Kidney (tissue), 14 donors: ENCODE measurements around the gene SMAD6. TPM values are rescaled to one million over a fixed set of nuclear protein-coding genes. Genes with fewer than 3 reads are reported as not detected.
"Not testable (repeated sequence)": the region's sequence is repeated elsewhere in the genome, so short reads cannot be mapped to it uniquely, and the experiment has no call there.

ENCODE experiments used
- DNase-seq, 5 donors: peaks; one replicate each; pipeline ENCODE4 v3.0.0-alpha.2; 2013 to 2020
- FAIRE-seq: peaks from 2 replicates; lab custom pipeline; 2012; peaks lifted over from hg19 to GRCh38; lab: Jason Lieb, UNC
- H3K27ac ChIP-seq, 2 donors: one replicate each; pipeline ENCODE4 v1.7.0; 2013; ENCODE audit warnings: low read depth in 2 of 2, low read length in 2 of 2, inconsistent platforms in 1 of 2
- H3K27me3 ChIP-seq: one replicate; pipeline ENCODE4 v1.7.1; 2013; ENCODE audit warnings: low read length, inconsistent platforms; ENCODE audit not compliant: control insufficient read depth, insufficient read depth
- H3K36me3 ChIP-seq, 3 donors: one replicate each; pipeline versions ENCODE4 v1.7.0 to v1.7.1; 2013; ENCODE audit warnings: low read length in 3 of 3, control low read depth in 1 of 3, inconsistent platforms in 1 of 3; ENCODE audit not compliant: insufficient read depth in 3 of 3, control insufficient read depth in 2 of 3
- H3K4me1 ChIP-seq, 3 donors: one replicate each; pipeline versions ENCODE4 v1.7.0 to v1.7.1; 2013; ENCODE audit warnings: low read length in 3 of 3, inconsistent platforms in 1 of 3, low read depth in 1 of 3; ENCODE audit not compliant: control insufficient read depth in 2 of 3, insufficient read depth in 2 of 3
- H3K4me3 ChIP-seq, 3 donors: one replicate each; pipeline versions ENCODE4 v1.7.0 to v1.8.1; 2013; ENCODE audit warnings: low read length in 3 of 3, control low read depth in 1 of 3, inconsistent platforms in 1 of 3
- H3K9ac ChIP-seq, 3 donors: one replicate each; pipeline versions ENCODE4 v1.7.0 to v1.7.1; 2013; ENCODE audit warnings: low read length in 3 of 3, control low read depth in 1 of 3, inconsistent platforms in 1 of 3
- H3K9me3 ChIP-seq, 3 donors: one replicate each; pipeline versions ENCODE4 v1.7.0 to v1.7.1; 2013; ENCODE audit warnings: low read length in 3 of 3, control low read depth in 1 of 3, inconsistent platforms in 1 of 3; ENCODE audit not compliant: control insufficient read depth in 2 of 3, insufficient read depth in 1 of 3
- CTCF ChIP-seq: IDR thresholded peaks from 3 replicates; pipeline ENCODE4 v1.5.1; 2012; ENCODE audit warnings: mild to moderate bottlenecking, moderate library complexity, borderline replicate concordance; ENCODE audit not compliant: insufficient read depth; ENCODE audit errors: extremely low read depth
- intact Hi-C: fragments of 100-400 bp; cut with DNase I; formaldehyde crosslinking; loops from one replicate; pipeline ENCODE4 v1.11.1; 2022
- polyA plus RNA-seq: library from polyadenylated mRNA; stranded (reverse); fragments of 350-450 nt; fragmentation: Illumina TruSeq; extraction: RNeasy Lipid Tissue Mini Kit (QIAGEN cat#74804); gene quantifications from one replicate; pipeline ENCODE4 v1.2.3, GENCODE V29; 2014; ENCODE audit warnings: low read depth, low replicate concordance; ENCODE audit not compliant: insufficient read depth
- total RNA-seq: library from RNA; stranded (reverse); fragmentation: NEBNext Ultra II Directional; extraction: Animal tissue kit (Norgen Biotek cat#: 25700); gene quantifications from one replicate; pipeline ENCODE4 v1.2.1, GENCODE V29; 2021
- donor health status: control.
- donor health status: control.
- donor health status: control.
- donor health status: control.
- donor health status: control.
- donor health status: DM: yes; HTN: yes; CAD: no.
- donor health status: Normal renal cell carcinoma (clear cell type).

Gene SMAD6
- total and polyA plus RNA-seq, 2 donors from 2014 or later = 15.4 to 23.0 TPM

- DNase-seq (peak in 1 of 5 donors; percentile 12), FAIRE-seq (no peak)
- Histone ChIP-seq H3K9me3 (no peaks in the 10 kb centered on the region), H3K9ac (no peak overlapping the region), H3K4me3 (no peak overlapping the region), H3K4me1 (no peaks in the 10 kb centered on the region), H3K27me3 (no peaks in the 10 kb centered on the region), H3K27ac (no peak overlapping the region), H3K36me3 (no peaks in the 10 kb centered on the region)
- no peak for TF ChIP-seq CTCF
- intact Hi-C loops = no loop called here
Observed at GRCh38 chr15:66826507-66826906, 124.5 kb downstream of the SMAD6 start.

DNA sequence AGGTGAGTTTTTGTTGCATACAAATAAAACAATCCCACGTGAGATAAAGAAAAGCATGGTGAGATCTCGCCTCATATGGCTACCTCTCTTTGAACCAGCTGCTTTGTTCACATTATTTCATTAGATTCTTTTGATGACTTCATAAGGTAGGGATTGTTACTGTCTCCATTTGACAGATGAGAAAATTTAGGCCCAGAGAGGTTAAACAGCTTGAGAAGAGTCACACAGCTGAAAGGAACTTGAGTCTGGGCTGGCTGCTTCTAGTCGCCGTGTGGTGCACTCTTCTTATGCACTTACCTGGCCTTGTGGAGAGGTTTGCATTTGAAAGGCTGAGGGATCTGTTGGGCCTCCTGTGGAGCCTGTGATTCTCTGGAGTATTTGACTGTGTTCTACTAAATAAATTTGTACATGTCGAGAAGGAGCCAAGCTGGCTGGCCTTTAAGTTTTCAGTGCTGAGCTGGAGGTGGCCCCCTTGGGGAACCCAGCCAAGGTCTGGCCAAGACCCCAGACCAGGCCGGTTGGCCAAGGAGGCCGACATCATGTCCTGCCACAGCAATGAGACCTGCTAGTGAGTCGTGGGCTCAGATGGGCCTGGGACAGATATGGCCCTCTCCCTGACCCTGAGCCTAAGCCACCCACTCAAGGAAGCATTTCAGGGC is 125.1 kb downstream of the SMAD6 start:
- intact Hi-C loops = no loop called here
- H3K4me1 ChIP-seq = no peaks in the 10 kb centered on the region
- no peaks in the 10 kb centered on the region for H3K27me3 ChIP-seq
- H3K36me3 ChIP-seq = no peaks in the 10 kb centered on the region
- peak in 1 of 5 donors; percentile 37 for DNase-seq
- no peak for TF ChIP-seq CTCF
- no peak overlapping the region for H3K9ac ChIP-seq
- no peaks in the 10 kb centered on the region for H3K9me3 ChIP-seq
- FAIRE-seq = no peak
- no peak overlapping the region for H3K4me3 ChIP-seq
- H3K27ac ChIP-seq = no peak overlapping the region

GRCh38 chr15:66827698-66828055 is 125.6 kb downstream of the SMAD6 start:
- H3K27me3 ChIP-seq = no peaks in the 10 kb centered on the region
- no peak overlapping the region for H3K4me3 ChIP-seq
- H3K4me1 ChIP-seq = no peaks in the 10 kb centered on the region
- no peak overlapping the region for H3K27ac ChIP-seq
- H3K36me3 ChIP-seq = no peaks in the 10 kb centered on the region
- FAIRE-seq (no peak), DNase-seq (peak in 1 of 5 donors; percentile 22)
- H3K9ac ChIP-seq = no peak overlapping the region
- no peak for TF ChIP-seq CTCF
- no peaks in the 10 kb centered on the region for H3K9me3 ChIP-seq
- intact Hi-C loops = no loop called here

DNA sequence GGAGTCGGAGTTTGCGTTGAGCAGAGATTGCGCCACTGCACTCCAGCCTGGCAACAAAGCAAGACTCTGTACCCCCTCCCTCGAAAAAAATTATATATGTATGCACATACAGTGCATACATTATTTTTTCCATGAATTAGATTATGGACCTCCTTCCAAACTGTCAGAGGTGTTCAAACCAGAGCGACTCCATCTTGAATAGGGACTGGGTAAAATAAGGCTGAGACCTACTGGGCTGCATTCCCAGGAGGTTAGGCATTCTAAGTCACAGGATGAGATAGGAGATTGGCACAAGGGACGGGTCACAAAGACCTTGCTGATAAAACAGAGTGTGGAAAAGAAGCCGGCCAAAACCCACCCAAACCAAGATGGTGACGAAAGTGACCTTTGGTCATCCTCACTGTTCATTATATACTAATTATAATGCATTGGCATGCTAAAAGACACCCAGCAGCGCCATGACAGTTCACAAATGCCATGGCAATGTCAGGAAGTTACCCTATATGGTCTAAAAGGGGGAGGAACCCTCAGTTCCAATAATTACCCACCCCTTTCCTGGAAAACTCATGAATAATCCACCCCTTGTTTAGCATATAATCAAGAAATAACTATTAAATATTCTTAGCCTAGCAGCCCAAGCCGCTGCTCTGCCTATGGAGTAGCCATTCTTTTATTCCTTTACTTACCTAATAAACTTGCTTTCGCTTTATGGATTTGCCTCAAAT is 126.9 kb downstream of the SMAD6 start:
- FAIRE-seq, H3K27me3 ChIP-seq, H3K4me1 ChIP-seq, H3K4me3 ChIP-seq, H3K36me3 ChIP-seq, H3K27ac ChIP-seq, H3K9ac ChIP-seq, intact Hi-C loops, H3K9me3 ChIP-seq: not testable (repeated sequence)
- DNase-seq = peak in 1 of 5 donors; percentile 11
